Psoas muscle (tissue), 8 donors: Measurements from ENCODE around the gene DYRK4. TPM values are rescaled to one million over a fixed set of nuclear protein-coding genes. Genes with fewer than 3 reads are reported as not detected.

Source experiments
- ATAC-seq, 4 donors: fragments of 200-7000 bp; cut with Tn5 transposase; one replicate each; pipeline ENCODE4 v1.9.1; 2020; ENCODE audit warnings: moderate library complexity in 3 of 4, mild to moderate bottlenecking in 2 of 4
- DNase-seq, 2 donors: peaks; one replicate each; pipeline ENCODE4 v3.0.0-alpha.2; 2020
- H3K27ac ChIP-seq: fragments of 200-600 bp; one replicate; pipeline ENCODE4 v1.8.0; 2022
- H3K27me3 ChIP-seq, 3 donors: fragments of 200-600 bp in 1 of 3; one replicate each; pipeline versions ENCODE4 v1.6.1 to v1.8.0; 2013 to 2022; ENCODE audit warnings: low read length in 2 of 3, mild to moderate bottlenecking in 2 of 3, moderate library complexity in 1 of 3; ENCODE audit not compliant: insufficient read depth in 3 of 3
- H3K36me3 ChIP-seq, 2 donors: fragments of 200-600 bp in 1 of 2; one replicate each; pipeline versions ENCODE4 v1.6.1 to v1.8.0; 2013 to 2022; ENCODE audit warnings: low read depth in 1 of 2, mild to moderate bottlenecking in 1 of 2, moderate library complexity in 1 of 2; ENCODE audit not compliant: insufficient read depth in 1 of 2
- H3K4me1 ChIP-seq: fragments of 200-600 bp; one replicate; pipeline ENCODE4 v1.8.0; 2022
- H3K4me3 ChIP-seq: fragments of 200-600 bp; one replicate; pipeline ENCODE4 v1.8.0; 2022; ENCODE audit warnings: mild to moderate bottlenecking
- H3K9me3 ChIP-seq: fragments of 200-600 bp; one replicate; pipeline ENCODE4 v1.8.0; 2022
- WGBS, 3 donors: extraction: QIAGEN DNeasy Blood & Tissue Kit; methylation state at CpG; one replicate each; pipeline versions ENCODE4 v1.1.6 to v1.1.7; 2013; 5-methylcytosine and 5-hydroxymethylcytosine counted together
- intact Hi-C, 2 donors: fragments of 100-400 bp; cut with DNase I; formaldehyde crosslinking; loops; one replicate each; pipeline versions ENCODE4 v1.11.0 to v1.14.2; 2022
- polyA plus RNA-seq, 3 donors: library from polyadenylated mRNA; stranded (reverse); fragments of 200-250 nt; gene quantifications; one replicate each; pipeline ENCODE4 v1.2.3, GENCODE V29; 2013
- total RNA-seq, 4 donors: library from RNA; stranded (reverse); fragmentation: NEBNext Ultra II Directional in 2 of 4; extraction: Animal tissue kit (Norgen Biotek cat#: 25700) in 2 of 4; gene quantifications; one replicate each; pipeline versions ENCODE4 v1.2.1 to v1.2.4, GENCODE V29; 2021 to 2023
- TF ChIP-seq, protein P1 (sequence below): fragments of 200-600 bp; IDR thresholded peaks from one replicate; pipeline ENCODE4 v1.8.0; 2022; ENCODE audit warnings: antibody characterized with exemption
- donor health status: healthy with polysubstance abuse.
- donor health status: DM: no; HTN: no; CAD: no; lungs with moderate emphysema.
- donor health status: Bipolar disorder and iron deficiency.
- donor health status: healthy.
- donor health status: DM: yes; HTN: yes; CAD: no.
- donor health status: DM: no; HTN: no; CAD: no.
- donor health status: DM: no; HTN: no; CAD: no.
- donor health status: DM: yes; HTN: yes; CAD: no.

The DYRK4 gene
- total and polyA plus RNA-seq, 7 donors = 18.3 to 28.8 (median 22.9) TPM

GRCh38 chr12:4609071-4609470, 47.1 kb downstream of the DYRK4 start:
- 91 to 95% (median 92%) methylated on average over 9 of the region's 9 CpGs for WGBS, 3 donors
- intact Hi-C loops = no loop called here
- H3K4me1 ChIP-seq = peaks cover 7% of the 10 kb centered on the region
- peaks cover 4 to 56% of the 10 kb centered on the region in 2 donors for H3K36me3 ChIP-seq
- no peaks in the 10 kb centered on the region for H3K27me3 ChIP-seq
- ATAC-seq (no peak), DNase-seq (no peak)
- H3K9me3 ChIP-seq = no peaks in the 10 kb centered on the region
- no peak overlapping the region for H3K27ac ChIP-seq
- TF ChIP-seq, protein P1, sequence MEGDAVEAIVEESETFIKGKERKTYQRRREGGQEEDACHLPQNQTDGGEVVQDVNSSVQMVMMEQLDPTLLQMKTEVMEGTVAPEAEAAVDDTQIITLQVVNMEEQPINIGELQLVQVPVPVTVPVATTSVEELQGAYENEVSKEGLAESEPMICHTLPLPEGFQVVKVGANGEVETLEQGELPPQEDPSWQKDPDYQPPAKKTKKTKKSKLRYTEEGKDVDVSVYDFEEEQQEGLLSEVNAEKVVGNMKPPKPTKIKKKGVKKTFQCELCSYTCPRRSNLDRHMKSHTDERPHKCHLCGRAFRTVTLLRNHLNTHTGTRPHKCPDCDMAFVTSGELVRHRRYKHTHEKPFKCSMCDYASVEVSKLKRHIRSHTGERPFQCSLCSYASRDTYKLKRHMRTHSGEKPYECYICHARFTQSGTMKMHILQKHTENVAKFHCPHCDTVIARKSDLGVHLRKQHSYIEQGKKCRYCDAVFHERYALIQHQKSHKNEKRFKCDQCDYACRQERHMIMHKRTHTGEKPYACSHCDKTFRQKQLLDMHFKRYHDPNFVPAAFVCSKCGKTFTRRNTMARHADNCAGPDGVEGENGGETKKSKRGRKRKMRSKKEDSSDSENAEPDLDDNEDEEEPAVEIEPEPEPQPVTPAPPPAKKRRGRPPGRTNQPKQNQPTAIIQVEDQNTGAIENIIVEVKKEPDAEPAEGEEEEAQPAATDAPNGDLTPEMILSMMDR = no peak
- H3K4me3 ChIP-seq = no peak overlapping the region

DNA sequence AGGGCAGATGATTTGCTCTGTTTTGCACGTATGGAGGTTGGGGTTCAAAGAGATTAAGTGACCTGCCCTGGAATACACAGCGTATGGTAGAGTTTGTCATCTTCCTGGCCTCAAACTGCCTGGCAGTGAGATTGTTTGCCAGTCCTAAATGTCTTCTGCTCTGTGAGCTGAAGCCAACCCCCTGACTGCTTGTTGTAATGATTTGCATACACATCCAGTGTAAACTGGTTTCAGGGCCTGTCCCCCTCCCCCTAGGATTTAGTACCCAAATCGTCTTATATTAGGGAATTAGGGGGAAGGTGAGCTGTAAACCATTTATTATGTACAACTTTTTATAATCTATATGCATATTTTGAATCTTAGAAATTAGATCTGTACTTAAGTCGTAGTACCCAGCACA, 48.5 kb downstream of the DYRK4 start:
- ATAC-seq = no peak
- WGBS, 3 donors = 58 to 65% (median 62%) methylated on average over 4 of the region's 4 CpGs

GRCh38 chr12:4615667-4616066, 53.7 kb downstream of the DYRK4 start:
- ATAC-seq = no peak
- H3K36me3 ChIP-seq = peaks cover 6 to 60% of the 10 kb centered on the region in 2 donors
- no peak for DNase-seq
- H3K27me3 ChIP-seq = no peaks in the 10 kb centered on the region
- intact Hi-C loops = no loop called here
- no peaks in the 10 kb centered on the region for H3K4me1 ChIP-seq
- H3K4me3 ChIP-seq = no peak overlapping the region
- H3K27ac ChIP-seq = no peak overlapping the region
- 61 to 81% (median 73%) methylated on average over 9 of the region's 9 CpGs for WGBS, 3 donors
- no peaks in the 10 kb centered on the region for H3K9me3 ChIP-seq
- TF ChIP-seq, protein P1 = no peak

More for the DNA sequence above, 48.5 kb downstream of the DYRK4 start:
- no peak overlapping the region for H3K4me3 ChIP-seq
- peaks cover 4 to 70% of the 10 kb centered on the region in 2 donors for H3K36me3 ChIP-seq
- peaks cover 7% of the 10 kb centered on the region for H3K4me1 ChIP-seq
- no peak overlapping the region for H3K27ac ChIP-seq
- TF ChIP-seq, protein P1 = no peak
- intact Hi-C loops = no loop called here
- no peaks in the 10 kb centered on the region for H3K9me3 ChIP-seq
- H3K27me3 ChIP-seq = no peaks in the 10 kb centered on the region
- no peak for DNase-seq

DNA sequence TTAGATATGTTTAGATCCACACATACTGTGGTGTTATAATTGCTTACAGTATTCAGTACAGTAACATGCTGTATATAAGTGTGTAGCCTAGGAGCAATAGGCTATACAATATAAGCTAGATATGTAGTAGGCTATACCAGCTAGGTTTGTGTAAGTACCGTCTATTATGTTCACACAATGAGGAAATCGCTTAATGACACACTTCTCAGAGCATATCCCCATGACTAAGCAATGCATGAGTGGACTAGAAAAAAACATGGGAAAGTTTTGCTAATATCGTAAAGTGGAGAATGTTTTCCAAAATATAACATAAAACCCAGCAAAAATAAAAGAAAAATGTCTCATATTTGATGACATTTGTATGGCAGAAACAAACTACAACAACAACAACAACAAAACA, 59.5 kb downstream of the DYRK4 start:
- H3K4me3 ChIP-seq = no peak overlapping the region
- intact Hi-C loops = no loop called here
- no peaks in the 10 kb centered on the region for H3K27me3 ChIP-seq
- WGBS, 3 donors = 90 to 93% (median 92%) methylated on average over 3 of the region's 3 CpGs
- DNase-seq = no peak
- no peaks in the 10 kb centered on the region for H3K4me1 ChIP-seq
- TF ChIP-seq, protein P1 = no peak
- H3K27ac ChIP-seq = no peak overlapping the region
- ATAC-seq = no peak
- H3K36me3 ChIP-seq = peaks cover 0 to 2% of the 10 kb centered on the region in 2 donors
- H3K9me3 ChIP-seq = no peaks in the 10 kb centered on the region

GRCh38 chr12:4626543-4626942, 64.5 kb downstream of the DYRK4 start:
- DNase-seq (no peak), ATAC-seq (no peak)
- WGBS, 3 donors = 88 to 93% (median 91%) methylated on average over 5 of the region's 5 CpGs
- Histone ChIP-seq H3K4me1 (no peaks in the 10 kb centered on the region), H3K9me3 (no peaks in the 10 kb centered on the region), H3K27ac (no peak overlapping the region), H3K27me3 (no peaks in the 10 kb centered on the region), H3K36me3 (peaks cover 4 to 11% of the 10 kb centered on the region in 2 donors), H3K4me3 (no peak overlapping the region)
- intact Hi-C loops = no loop called here
- TF ChIP-seq, protein P1 = no peak
